GM06990 (cell line): Measurements from ENCODE around the gene TFDP2.
"Not testable (repeated sequence)": the region's sequence is repeated elsewhere in the genome, so short reads cannot be mapped to it uniquely, and the experiment has no call there.

Experiments
- DNase-seq: peaks from one replicate; pipeline ENCODE4 v3.0.0-alpha.2; 2011; ENCODE audit not compliant: insufficient read length; ENCODE audit errors: extremely low read depth
- H3K27me3 ChIP-seq: replicated peaks from 2 replicates; pipeline ENCODE4 v1.6.0; 2011; ENCODE audit warnings: low read length; ENCODE audit not compliant: control insufficient read depth, insufficient read depth
- H3K36me3 ChIP-seq: 2 replicates; pipeline ENCODE4 v1.5.1; 2011; ENCODE audit warnings: low read length; ENCODE audit not compliant: control insufficient read depth, insufficient read depth
- H3K4me3 ChIP-seq: replicated peaks from 2 replicates; pipeline ENCODE4 v1.5.1; 2011; ENCODE audit warnings: low read depth, mild to moderate bottlenecking, control low read depth, low read length
- TF ChIP-seq, protein P1 (sequence below): IDR thresholded peaks from 2 replicates; pipeline ENCODE4 v1.5.1; 2011; ENCODE audit warnings: low read length, control low read depth, mild to moderate bottlenecking, inconsistent platforms; ENCODE audit not compliant: insufficient read depth, poor library complexity, severe bottlenecking

TFDP2 gene

GRCh38 chr3:141981084-141981483 lies 168.3 kb downstream of the TFDP2 start:
- peaks cover 1% of the 10 kb centered on the region; the same call in 1 of the 2 replicates for H3K36me3 ChIP-seq
- TF ChIP-seq, protein P1, sequence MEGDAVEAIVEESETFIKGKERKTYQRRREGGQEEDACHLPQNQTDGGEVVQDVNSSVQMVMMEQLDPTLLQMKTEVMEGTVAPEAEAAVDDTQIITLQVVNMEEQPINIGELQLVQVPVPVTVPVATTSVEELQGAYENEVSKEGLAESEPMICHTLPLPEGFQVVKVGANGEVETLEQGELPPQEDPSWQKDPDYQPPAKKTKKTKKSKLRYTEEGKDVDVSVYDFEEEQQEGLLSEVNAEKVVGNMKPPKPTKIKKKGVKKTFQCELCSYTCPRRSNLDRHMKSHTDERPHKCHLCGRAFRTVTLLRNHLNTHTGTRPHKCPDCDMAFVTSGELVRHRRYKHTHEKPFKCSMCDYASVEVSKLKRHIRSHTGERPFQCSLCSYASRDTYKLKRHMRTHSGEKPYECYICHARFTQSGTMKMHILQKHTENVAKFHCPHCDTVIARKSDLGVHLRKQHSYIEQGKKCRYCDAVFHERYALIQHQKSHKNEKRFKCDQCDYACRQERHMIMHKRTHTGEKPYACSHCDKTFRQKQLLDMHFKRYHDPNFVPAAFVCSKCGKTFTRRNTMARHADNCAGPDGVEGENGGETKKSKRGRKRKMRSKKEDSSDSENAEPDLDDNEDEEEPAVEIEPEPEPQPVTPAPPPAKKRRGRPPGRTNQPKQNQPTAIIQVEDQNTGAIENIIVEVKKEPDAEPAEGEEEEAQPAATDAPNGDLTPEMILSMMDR, result no peak
- H3K4me3 ChIP-seq, result no peak overlapping the region
- no peaks in the 10 kb centered on the region for H3K27me3 ChIP-seq
- no peak for DNase-seq

GRCh38 chr3:141979050-141979671 lies 170.2 kb downstream of the TFDP2 start:
- DNase-seq, result no peak
- H3K4me3 ChIP-seq, result no peak overlapping the region

GRCh38 chr3:141974777-141975176 lies 174.6 kb downstream of the TFDP2 start:
- H3K36me3 ChIP-seq, H3K27me3 ChIP-seq, DNase-seq, H3K4me3 ChIP-seq: not testable (repeated sequence)

More at GRCh38 chr3:141979050-141979671, 170.2 kb downstream of the TFDP2 start:
- TF ChIP-seq, protein P1, result no peak
- Histone ChIP-seq H3K27me3 (no peaks in the 10 kb centered on the region), H3K36me3 (peaks cover 1% of the 10 kb centered on the region)

GRCh38 chr3:141972399-141972798 lies 176.9 kb downstream of the TFDP2 start:
- TF ChIP-seq, protein P1, result no peak
- no peak for DNase-seq
- Histone ChIP-seq H3K27me3 (no peaks in the 10 kb centered on the region), H3K36me3 (peaks cover 1% of the 10 kb centered on the region), H3K4me3 (no peak overlapping the region)

DNA sequence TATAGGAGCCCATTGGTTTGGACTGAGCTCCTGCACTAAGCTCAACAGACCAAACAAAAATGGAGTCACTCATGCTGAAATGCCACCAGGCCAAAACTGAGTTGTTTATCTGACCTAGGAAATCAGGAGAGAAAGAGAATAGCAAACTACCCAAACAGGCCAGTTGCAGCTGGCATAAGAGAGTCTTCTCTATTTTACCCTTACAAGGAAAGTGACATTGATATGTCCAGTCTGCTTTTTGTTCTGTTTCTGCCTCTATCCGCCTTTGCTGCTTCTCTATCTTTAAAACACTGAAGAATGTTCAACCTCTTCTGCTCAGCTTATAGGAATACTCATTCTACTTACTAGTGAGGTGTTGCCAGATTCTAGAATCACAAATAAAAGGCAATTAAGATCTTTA lies 177.8 kb downstream of the TFDP2 start:
- no peak overlapping the region for H3K4me3 ChIP-seq
- TF ChIP-seq, protein P1, result no peak
- H3K27me3 ChIP-seq, result no peaks in the 10 kb centered on the region
- H3K36me3 ChIP-seq, result peaks cover 1% of the 10 kb centered on the region
- DNase-seq, result no peak

DNA sequence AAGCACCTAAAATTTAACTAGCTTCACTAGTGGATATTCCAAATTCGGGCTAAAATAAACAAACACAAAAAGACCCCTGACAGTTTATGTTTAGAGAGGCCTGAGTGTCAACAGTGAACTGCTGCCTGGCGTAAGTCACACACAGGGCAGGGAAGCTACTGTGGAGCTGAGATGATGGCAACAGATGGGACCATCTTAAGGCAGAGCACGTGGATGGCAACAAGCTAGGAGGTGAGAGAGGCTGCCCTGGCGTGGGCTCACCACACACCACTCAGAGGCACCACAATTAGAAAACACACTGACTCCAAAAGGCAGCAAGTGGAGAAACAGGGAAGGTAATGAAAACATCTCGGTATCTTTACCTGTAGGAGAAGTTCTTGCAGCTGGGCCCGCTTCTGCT lies 179.6 kb downstream of the TFDP2 start:
- no peaks in the 10 kb centered on the region; the same call in 1 of the 2 replicates for H3K36me3 ChIP-seq
- no peak for DNase-seq
- no peaks in the 10 kb centered on the region for H3K27me3 ChIP-seq
- TF ChIP-seq, protein P1, result no peak
- no peak overlapping the region for H3K4me3 ChIP-seq
